Stimulated activated CD8-positive, alpha-beta memory T cell treated with anti-CD3 and anti-CD28 coated beads, Interleukin-4, amount 100 ng/mL, for 48 hours (primary cell): ENCODE results near the gene IER5.

Experiments
- DNase-seq: peaks from one replicate; pipeline ENCODE4 v3.0.0-alpha.2; 2020

IER5 gene

DNA sequence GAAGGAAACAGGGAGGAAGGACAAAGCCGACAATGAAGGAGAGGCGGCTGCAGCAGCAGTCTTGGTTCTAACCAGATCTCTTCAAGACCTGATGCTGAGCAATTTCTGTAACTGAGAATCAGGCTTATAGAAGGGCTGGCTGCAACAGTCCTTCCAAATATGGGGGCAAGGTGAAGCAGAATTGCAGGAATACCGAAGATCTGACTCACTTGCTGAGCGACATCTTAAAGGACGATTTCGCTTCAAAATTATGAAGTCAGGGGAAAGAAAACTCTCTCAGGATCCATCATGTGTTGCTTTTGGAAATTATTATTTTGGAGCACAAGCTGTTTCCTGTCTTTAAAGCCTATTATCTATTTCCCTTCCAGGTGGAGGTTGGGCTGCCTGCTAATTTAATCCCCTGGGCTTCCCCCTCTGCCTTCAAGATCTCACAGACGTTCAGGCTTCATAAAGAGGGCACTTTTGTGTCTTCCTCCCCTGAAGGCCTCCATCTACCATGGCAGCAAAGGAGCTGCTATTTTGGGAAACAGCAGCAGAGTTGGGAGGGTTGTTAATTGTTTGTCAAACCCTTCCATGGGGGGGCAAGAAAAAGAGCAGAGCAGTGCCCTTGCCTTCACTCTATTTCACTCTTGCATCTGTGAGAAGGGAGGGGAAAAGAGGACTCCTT, 10.8 kb upstream of the IER5 start:
- DNase-seq = no peak

DNA sequence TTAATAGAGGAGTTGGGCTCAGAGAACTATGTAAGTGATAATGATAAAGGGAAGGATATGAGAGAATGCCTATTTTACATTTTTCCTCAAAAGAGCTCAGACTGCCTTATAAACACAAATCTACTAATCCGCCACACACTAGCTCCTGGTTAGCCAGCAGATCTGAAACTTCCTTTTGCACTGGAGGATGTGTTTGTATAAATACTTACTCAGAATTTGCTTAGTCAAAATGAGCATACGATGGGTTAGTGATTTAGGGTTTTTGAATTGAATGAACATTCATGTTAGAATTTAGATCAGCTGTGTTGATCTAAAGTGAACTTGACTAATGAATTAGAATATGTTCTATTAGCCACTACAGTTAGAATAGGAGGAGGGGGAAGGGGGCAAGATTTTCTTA, 9.1 kb upstream of the IER5 start:
- DNase-seq = no peak

DNA sequence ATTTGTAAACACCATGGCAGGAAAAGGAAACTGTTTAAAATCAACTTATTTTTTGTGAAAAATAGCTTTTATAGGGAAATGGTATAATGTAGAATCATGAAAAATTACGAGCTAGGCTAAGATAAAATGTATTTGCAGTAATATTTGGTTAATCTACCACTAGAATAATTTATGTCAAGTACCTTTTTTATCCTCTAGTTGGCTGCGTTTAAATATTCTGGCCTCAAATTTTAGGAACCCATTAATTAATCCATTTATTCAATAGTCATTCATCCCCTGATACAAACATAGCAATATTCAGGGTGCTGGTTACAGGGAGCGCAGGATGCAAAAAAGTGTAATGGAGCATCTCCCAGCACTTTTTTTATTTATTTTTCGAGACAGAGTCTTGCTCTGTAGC, 8.6 kb upstream of the IER5 start:
- DNase-seq = no peak

DNA sequence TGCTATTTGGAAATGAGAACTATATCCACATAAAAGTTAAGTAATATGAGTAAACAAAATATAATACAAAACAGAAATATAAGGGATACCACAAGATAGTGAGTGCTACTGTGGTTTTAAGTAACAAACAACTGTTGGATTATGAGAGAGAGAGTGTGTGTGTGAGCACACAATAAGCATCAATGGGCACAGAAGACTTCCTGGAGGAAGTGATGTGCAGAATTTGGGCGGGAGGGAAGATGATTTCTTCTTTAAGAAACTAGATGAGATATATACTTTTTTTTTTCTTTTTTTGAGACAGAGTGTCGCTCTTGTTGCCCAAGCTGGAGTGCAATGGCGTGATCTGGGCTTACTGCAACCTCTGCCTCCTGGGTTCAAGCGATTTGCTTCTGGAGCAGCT, 7.9 kb upstream of the IER5 start:
- no peak for DNase-seq

DNA sequence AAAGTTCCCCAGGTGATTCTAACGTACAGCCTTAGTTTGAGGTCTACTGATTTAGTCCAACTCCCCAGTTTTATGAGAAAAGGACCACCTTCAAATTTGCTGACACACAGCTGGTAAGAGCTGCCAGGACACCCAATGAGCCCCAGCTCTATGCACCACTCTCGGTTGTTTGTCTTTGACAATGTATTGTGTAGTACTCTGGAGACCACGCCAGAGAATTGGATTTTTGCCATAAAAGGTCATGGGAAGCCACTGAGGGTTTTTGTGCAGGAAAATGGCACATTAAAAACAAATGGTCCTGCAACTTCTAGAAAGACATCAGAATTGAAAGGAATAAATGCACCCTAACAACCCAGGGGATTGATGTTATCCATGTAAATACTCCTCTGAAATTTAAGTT, 7.1 kb upstream of the IER5 start:
- no peak for DNase-seq

DNA sequence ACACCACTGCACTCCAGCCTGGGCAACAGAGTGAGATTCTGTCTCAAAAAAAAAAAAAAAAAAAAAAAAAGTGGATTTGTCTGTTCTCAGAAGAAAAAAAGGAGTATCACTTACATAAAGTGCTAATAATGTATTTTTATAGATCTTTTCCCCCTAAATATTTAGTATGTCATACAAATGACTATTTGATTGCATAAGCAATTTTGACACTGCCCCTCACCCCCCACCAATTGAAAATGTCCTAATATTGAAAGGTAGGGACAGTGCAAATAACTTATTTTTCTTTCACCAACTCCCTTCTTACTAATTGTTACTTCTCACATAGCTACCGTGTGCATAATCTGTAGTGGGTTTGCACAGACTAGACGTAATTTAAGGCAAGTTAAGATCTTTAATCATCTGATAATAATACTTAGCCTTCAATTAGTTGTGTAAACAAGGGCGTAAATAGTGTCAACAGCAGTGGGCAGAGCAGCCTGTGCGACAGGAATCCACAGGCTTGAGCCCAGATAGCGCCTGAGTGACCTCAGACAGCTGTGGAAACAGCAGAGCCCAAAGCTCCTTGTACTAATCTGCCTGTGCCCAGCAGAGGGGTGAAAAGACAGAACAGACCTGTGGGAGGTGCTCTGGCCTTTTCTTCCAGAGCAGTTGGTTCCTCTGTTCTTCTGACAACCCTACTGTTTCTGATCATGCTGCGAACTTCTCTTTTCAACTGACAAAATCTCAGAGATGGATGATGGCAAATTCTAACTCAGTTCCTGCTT, 4.5 kb upstream of the IER5 start:
- DNase-seq = peak; percentile 52

DNA sequence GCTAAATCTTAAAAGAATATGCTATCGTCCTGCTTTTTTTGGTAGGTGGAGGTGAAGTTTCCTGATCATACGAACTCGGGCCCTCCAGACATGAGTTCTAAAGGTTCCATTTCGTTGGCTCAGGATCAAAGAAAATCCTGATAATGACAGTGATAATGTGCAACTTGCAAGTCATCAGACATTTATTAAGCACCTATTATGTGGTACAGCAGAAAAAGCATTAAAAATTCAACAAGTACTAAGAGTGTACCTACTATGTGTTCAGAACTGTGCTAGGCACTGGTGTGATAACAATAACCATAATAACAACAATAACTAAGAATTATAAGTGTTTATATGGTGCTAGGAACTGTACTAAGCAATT, 3.9 kb upstream of the IER5 start:
- no peak for DNase-seq

DNA sequence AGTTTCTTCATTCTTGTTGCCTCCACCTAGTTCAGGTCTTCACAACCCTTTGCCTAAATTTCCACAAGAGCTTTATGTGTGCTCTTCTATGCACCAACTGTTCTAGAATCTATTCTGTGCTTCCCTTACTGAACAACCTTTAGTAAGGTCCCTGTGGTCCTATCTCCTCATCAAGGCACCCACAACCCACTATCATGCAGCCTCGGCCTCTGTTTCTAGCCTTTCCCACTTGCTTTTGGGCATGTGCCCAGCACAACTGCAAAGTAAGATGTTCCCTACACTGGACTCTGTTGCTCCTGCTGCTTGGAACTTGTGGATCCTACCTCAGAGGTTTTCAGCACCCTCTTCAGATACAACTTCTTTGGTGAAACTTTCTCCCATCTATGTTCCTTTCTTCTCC, 2.4 kb upstream of the IER5 start:
- no peak for DNase-seq

DNA sequence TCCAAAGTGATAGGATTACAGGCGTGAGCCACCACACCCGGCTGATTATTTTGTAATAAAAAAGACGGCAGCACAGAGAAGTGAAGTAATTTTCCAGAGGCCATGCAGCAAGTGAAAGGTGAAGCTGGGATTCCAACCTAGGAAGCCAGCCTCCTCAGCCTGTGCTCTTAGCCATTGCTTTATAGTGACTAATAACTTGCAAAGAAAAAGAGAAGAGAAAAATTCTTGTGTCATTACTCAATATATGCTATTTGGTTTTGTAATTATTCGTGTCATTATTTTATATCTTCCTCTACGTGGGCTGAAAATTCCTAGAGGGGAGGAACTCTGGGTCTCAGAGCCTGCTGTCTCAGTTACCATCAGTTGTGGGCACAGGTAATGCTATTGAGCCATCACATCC, 1.6 kb upstream of the IER5 start:
- DNase-seq = no peak

DNA sequence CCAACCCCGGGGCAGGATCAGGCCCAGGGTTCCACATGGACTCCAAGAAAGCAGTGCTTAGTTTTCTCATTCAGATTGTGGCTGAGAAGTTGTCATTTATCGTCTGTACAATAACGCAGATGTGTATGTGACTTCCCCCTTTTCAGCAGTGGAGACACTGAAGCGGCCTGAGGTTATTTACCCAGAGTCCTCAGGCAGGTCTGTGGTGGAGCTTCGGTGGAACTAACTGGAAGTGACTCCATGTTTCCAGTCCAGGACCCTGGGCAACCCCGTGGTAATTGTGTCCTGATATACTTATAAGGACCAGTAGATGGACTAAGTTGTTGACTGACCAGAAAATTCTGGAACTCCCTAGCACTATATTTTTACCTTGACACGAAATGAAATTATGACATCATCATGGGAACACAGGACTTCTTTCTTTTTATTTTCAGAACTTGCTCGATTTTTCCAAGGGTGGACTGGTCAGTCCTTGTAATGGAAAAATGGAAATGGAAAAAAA, 1.0 kb upstream of the IER5 start:
- peak; percentile 46 for DNase-seq

DNA sequence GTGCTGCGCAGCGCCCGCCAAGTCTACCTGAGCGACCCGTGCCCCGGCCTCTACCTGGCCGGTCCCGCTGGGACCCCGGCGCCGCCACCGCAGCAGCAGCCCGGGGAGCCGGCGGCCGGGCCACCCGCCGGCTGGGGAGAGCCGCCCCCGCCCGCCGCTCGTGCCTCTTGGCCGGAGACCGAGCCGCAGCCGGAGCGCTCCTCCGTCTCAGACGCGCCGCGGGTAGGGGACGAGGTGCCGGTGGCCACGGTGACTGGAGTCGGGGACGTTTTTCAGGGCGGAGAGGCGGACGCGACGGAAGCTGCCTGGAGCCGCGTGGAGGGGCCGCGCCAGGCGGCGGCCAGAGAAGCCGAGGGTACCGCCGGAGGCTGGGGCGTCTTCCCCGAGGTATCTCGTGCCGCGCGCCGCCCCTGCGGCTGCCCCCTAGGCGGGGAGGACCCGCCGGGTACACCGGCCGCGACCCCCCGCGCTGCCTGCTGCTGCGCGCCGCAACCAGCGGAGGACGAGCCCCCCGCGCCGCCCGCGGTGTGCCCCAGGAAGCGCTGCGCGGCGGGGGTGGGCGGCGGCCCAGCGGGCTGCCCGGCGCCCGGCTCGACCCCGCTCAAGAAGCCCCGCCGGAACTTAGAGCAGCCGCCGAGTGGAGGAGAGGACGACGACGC, 646 bp downstream of the IER5 start:
- DNase-seq = peak; percentile 47

DNA sequence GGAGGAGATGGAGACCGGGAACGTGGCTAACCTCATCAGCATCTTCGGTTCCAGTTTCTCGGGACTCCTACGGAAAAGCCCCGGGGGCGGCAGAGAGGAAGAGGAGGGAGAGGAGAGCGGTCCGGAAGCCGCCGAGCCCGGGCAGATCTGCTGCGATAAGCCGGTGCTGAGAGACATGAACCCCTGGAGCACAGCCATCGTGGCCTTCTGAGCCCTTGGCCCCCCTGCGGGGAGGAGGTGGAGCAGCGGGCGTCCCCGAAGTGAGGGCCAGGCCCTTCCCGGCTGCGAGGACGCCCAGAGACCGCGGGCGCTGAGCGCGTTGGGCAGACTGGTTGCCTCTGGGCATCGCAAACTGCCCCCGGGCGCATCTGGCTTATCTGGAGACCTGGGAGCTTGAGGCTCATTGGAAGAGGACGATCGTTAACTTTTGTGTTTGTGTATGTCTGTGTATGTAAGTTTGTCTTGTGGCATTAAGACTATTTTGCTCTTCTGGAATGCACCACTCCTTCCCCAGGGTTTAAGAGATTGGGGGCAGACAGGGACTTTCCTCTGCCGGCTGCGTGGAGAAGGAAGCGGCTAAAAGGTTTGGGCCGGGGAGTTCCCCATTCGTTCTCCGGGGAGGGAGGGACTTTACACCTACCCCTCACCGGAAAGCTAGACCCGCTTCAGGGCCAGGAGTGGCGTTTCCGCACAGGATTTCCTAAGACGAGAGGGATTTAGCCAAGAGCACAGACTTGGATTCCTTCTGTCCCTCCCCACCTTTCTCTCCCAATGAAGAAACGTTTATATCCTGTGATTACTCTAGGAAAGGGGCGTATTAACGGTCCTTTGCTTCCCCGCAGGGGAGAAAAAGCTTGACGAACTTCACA, 1.4 kb downstream of the IER5 start:
- peak; percentile 82 for DNase-seq

DNA sequence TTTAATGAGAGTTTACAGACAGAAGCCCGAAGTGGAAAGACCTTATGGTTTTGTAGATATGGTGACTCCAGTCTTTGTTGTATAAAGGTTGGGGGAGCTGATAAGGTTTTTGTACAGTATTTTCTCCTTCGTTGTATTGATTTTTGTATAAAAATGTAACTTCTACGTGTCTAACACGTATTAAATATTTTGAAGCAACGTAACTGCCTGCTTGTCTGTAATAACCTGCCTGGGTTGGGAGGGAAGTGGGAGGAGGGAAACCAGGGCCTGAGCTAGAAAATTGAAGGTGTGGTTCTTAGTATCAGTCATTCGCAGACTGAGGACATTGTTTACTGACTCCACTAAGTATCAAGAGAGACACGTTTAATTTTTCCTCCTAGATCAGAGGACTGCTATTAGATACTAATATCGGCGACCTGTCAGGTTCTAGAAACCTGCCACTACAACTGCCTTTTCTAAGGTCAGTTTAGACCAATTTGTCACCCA, 2.2 kb downstream of the IER5 start:
- peak; percentile 53 for DNase-seq

DNA sequence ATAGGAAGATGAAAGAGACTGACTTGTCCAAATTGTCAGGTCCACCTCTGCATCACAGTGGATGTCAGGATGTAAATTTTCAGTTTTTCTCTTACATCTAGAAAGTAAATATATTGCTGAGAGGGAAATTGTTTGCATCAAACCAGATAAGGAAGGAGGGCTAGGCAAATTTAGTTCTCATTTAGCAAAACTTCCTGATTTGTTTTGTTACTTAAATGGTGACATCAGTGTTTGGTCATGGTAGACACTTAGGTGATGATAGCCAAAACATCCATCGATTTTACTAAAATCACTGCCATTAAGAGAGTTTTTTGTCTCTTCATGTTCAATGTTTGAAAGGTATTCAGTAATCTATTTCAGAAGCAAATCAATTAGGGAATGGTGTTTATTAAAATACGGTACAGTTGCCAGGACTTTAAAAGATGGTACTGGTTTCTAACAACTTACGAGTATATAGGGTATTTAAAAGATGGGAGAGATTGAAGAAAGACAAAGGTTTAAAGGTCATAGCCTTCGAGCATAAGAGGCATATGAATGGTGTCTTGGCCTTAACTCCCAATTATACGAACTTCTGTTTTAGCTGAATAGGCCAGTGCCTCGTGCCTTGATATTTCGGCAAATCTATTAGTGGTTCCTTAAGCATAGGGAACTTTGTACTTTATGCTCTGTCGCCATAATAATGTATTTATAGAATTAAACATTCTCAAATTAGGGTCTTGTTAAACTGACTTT, 3.0 kb downstream of the IER5 start:
- no peak for DNase-seq

DNA sequence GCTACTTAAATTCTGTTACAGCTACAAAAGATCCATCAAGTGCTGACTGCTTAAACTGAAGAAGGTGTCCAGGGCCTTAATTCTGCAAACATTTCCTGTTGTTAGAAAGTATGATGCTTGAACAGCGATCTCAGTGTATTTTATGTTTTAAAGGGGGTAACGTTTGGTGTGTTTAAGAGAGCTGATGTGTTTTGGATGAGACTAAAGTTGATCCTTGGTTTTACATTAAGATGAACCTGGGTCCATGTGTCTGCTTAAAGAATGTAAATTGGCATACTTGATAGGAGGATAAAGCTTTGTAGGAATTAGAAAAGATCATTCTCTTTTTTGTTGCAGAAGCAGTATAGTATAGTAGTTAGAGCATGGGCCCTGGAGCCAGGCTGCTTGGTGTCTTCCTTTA, 3.6 kb downstream of the IER5 start:
- no peak for DNase-seq

DNA sequence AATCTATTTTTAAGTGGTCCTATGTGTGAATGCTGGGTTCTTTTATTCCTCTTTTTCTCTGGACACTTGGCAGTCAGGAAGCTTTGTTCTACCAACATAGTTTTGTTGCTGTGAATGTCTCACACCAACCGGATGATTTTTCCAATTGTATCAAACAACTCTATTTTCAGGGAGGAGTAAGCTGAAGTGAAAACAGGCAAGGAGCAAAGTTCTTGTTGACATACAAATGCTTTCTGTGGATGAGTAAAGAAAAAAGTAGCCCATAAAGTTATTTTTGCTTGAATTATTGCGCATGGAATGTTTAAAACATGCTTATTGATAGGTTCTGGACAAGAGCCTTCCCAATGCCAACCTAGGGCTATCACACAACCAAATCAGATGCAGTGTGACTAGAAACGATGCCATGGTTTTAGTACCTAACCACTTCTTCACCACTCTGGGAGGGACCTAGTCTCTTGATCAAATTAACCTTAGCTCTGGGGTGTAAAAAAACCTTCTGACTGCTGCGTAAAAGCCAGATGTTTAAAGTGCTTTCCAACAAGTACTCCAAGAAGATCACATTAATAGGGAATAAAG, 4.5 kb downstream of the IER5 start:
- DNase-seq = no peak

DNA sequence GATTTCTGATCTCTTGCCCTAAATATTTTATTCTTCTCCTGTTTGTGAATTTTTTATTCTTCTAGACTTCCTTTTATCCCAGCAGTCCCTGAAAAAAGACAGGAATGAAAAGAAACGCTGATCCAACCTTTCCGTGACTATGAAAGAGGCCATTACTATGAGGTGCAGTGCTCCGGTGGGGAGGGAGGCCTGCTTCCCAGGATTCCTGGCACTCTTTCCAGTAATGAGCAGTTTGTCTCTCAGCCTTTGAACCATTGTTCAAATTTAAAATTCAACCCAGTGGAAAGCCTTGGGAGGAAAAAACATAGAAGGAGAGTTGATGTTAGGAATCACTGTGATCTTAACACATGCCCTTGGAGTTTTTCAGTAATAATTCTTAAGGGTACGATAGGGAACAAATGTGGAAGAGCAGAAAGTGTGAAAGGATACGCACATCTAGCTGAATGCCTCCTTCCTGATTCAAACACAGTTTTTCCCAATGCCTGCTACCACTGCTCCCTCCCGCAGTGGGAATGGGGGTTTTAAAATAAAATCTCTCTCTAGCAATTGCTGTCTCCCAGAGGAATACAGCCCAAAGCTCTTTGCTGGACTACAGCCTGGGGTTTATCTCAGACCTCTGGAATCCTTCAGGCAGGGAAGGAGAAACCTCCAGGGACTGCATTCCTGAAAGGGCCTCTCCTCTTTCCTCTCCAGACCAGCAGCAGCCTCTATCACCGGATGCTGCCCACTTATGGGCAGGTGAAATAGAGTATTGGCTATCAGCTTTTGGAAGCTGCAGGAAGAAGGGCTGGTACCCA, 6.1 kb downstream of the IER5 start:
- DNase-seq = no peak

DNA sequence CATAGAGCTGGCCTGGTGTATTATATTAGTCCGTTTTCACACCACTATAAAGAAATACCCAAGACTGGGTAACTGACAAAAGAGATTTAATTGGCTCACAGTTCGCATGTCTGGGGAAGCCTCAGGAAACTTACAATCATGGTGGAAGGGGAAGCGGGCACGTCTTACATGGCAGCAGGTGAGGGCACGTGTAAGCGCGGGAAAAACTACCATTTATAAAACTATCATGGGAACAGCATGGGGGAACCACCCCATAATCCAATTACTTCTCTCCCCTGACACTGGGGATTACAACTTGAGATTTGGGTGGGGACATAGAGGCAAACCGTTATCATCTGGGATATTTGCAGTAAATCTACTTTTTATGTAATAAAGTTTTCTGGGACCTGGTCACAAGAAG, 6.8 kb downstream of the IER5 start:
- no peak for DNase-seq

DNA sequence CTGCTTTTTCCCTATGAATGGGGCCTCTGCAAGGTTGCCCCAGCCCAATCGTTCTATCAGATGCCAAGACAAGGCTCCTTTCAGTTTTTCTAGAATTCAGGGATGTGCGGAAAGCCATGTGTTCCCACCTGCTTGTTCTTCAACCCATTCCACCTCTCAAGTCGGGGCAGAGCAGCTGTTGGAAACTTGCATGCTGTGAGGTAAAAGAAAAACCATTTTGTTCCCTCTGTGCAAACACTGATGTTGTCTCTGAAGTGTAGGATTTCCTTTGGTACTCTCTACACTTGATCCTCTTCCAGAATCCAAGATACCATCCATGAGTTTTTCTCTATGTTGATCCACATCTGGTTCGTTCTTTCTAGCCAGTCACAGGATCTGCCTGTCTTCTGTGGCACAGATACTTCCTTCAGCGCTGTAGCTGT, 7.3 kb downstream of the IER5 start:
- DNase-seq = no peak

DNA sequence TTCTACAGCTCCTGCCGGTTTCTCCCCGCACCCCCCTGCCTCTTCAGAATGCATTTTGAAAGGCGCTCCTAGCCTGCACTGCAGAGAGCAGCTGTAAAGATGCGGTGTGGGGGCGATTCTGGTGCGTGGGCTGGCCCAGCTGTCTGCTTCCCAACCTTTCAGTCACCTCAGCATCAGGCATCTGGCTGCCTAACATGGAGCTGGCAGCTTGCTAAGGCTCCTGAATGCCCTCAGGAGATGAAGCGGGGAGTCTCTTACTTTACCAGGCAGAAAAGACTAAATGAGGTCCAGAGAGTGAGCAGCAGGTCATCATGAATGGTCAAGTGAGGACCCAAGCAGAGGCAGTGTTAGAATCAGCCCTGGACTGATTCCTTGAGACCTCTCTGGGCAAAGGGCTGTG, 8.7 kb downstream of the IER5 start:
- no peak for DNase-seq
